HFF-Myc (cell line): Measurements from ENCODE around the gene DCLK2.
"Not testable (repeated sequence)": the region's sequence is repeated elsewhere in the genome, so short reads cannot be mapped to it uniquely, and the experiment has no call there.

Experiments used
- DNase-seq: peaks from one replicate; pipeline ENCODE4 v3.0.0-alpha.2; 2011; ENCODE audit warnings: low read depth; ENCODE audit errors: extremely low read depth
- H3K4me3 ChIP-seq: replicated peaks from 2 replicates; pipeline ENCODE4 v1.5.1; 2011; ENCODE audit warnings: low read depth, mild to moderate bottlenecking, control low read depth, low read length
- CTCF ChIP-seq: IDR thresholded peaks from 2 replicates; pipeline ENCODE4 v1.5.1; 2012; ENCODE audit warnings: mild to moderate bottlenecking, low read depth, low read length, control low read depth; ENCODE audit errors: missing control alignments

DCLK2 gene

GRCh38 chr4:150181536-150181935, 103.3 kb downstream of the DCLK2 start:
- no peak for TF ChIP-seq CTCF
- DNase-seq = no peak
- H3K4me3 ChIP-seq = no peak overlapping the region

GRCh38 chr4:150182794-150183193, 104.5 kb downstream of the DCLK2 start:
- DNase-seq = no peak
- H3K4me3 ChIP-seq = no peak overlapping the region
- no peak for TF ChIP-seq CTCF

DNA sequence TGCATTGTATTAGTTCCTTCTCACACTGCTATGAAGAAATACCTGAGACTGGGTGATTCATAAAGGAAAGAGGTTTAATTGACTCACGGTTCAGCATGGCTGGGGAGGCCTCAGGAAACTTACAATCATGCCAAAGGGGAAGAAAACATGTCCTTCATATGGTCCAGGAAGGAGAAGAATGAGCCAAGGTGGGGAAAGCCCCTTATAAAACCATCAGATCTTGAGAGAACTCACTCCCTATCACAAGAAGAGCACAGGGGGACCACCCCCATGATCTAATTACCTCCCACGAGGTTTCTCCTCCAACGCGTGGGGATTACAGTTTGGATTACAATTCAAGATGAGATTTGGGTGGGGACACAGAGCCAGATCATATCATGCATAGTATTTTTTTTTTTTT, 106.8 kb downstream of the DCLK2 start:
- not testable (repeated sequence) for DNase-seq, H3K4me3 ChIP-seq

- TF ChIP-seq CTCF = no peak
- no peak overlapping the region for H3K4me3 ChIP-seq
- DNase-seq = no peak
Measured at GRCh38 chr4:150192986-150193385, 114.7 kb downstream of the DCLK2 start.

DNA sequence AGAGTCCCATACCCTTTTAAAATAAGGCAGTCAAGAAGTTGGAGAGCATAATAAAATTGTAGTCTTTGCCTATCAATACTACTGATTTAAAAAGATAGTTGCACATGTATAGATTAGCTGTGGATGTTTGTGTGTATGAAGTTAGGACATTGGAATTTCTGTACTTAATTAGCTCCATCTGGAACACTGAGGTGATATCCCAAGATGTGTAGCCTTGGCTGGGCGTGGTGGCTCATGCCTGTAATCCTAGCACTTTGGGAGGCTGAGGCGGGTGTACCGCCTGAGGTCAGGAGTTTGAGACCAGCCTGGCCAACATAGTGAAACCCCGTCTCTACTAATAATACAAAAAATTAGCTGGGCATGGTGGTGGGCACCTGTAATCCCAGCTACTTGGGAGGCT, 119.0 kb downstream of the DCLK2 start:
- not testable (repeated sequence) for DNase-seq, H3K4me3 ChIP-seq

DNA sequence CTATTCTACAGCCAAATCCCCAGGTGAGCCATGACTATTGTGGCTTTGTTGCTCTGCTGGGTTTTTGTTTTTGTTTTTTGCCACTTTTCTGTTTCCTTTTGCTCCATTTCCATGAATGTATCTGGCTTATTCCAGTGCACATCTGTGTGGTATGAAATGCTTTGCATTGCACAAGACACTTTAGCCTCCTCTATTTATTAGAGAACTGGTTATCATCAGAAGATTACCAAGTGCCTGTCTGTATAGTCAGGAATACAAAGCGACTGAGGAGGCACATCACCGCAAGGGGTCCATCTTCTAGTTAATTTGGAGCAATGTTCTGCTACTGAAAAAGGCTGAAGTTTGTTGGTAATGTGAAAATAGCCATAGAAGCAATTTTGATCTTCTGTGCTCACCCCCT, 120.8 kb downstream of the DCLK2 start:
- no peak for TF ChIP-seq CTCF
- DNase-seq = no peak
- no peak overlapping the region for H3K4me3 ChIP-seq

GRCh38 chr4:150205016-150205415, 126.8 kb downstream of the DCLK2 start:
- DNase-seq = no peak
- no peak for TF ChIP-seq CTCF
- no peak overlapping the region for H3K4me3 ChIP-seq

DNA sequence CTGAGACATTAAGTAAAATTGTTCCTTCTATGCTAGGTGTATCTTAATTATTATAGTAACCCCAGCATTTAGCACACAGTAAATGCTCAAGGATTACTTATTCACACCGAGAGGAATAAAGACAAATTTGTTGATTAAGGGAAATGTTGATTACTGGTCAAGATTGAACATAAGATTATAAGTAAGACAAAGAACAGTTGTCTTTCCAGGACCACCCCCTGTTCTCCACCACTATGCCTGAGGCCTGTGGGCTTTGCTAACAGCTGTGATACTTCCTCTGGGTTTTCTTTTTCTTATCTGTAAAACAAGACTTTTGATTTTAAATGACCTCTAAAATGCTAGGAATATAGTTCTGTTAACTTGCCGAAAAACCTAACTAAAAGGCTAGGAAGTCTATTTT, 128.0 kb downstream of the DCLK2 start:
- no peak for DNase-seq
- TF ChIP-seq CTCF = no peak
- H3K4me3 ChIP-seq = no peak overlapping the region
